Measurements from ENCODE around the gene CEP192. TPM values are rescaled to one million over a fixed set of nuclear protein-coding genes. Genes with fewer than 3 reads are reported as not detected.

CEP192 gene, protein sequence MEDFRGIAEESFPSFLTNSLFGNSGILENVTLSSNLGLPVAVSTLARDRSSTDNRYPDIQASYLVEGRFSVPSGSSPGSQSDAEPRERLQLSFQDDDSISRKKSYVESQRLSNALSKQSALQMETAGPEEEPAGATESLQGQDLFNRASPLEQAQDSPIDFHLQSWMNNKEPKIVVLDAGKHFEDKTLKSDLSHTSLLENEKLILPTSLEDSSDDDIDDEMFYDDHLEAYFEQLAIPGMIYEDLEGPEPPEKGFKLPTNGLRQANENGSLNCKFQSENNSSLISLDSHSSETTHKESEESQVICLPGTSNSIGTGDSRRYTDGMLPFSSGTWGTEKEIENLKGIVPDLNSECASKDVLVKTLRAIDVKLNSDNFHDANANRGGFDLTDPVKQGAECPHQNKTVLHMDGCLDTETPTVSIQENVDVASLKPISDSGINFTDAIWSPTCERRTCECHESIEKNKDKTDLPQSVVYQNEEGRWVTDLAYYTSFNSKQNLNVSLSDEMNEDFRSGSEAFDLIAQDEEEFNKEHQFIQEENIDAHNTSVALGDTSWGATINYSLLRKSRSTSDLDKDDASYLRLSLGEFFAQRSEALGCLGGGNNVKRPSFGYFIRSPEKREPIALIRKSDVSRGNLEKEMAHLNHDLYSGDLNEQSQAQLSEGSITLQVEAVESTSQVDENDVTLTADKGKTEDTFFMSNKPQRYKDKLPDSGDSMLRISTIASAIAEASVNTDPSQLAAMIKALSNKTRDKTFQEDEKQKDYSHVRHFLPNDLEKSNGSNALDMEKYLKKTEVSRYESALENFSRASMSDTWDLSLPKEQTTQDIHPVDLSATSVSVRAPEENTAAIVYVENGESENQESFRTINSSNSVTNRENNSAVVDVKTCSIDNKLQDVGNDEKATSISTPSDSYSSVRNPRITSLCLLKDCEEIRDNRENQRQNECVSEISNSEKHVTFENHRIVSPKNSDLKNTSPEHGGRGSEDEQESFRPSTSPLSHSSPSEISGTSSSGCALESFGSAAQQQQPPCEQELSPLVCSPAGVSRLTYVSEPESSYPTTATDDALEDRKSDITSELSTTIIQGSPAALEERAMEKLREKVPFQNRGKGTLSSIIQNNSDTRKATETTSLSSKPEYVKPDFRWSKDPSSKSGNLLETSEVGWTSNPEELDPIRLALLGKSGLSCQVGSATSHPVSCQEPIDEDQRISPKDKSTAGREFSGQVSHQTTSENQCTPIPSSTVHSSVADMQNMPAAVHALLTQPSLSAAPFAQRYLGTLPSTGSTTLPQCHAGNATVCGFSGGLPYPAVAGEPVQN (N-terminal part only)
- 28.8 TPM for polyA plus RNA-seq (2013)

DNA sequence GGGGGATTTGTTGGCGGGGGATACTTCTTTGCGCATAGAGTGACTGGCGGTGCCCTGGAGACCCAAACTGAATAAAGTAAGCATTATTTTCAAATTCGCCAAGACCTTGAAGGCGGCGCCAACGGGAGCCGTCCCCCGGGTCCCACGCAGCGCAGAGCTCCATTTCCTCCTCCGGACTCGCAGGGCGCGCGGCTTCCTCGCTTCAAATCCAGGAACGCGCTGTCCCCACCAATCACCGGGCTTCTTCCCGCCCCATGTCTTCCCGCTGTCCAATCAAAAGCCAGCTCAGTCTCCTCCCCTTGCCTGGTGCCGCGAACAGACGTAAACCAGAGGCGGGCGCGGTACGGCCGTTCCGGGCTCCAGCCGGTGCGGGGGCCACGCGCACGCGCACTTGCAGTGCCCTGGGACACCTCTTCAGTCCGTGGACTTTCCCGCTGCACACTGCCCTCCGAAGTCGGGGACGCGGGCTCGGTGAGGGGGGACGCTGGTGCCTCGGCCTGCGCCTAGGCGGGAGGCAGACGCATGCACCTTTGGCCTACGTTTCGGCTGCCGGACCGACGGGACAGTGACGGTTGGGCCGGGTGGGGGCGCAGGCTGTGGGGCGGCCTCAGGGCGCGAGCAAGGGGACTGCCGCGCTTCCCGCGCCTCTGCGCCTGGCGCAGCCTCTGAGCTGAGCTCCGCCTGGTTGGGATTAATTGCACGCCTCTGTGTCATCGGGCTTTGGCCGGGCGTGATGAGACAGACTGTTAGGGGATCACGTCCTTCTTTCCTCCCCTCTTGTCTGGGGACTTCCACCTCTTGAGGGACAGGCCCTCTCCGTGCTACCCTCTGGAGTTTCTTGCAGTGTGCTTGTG, at the start of gene CEP192:
CEP192 (plus strand) TSS at position 396 of the 854 bp plus-strand sequence. CDS start 8,063 bp downstream, outside the sequence.
- Histone ChIP-seq H3K36me3 (ENCODE audit: control insufficient read depth in 4 of 4, insufficient read depth in 4 of 4, low read length in 3 of 4) (peaks cover 0 to 10% (median 0%) of the 10 kb centered on the region in 4 experiments), H3K27me3 (replicated peaks in 2 of 5; ENCODE audit: control insufficient read depth in 4 of 5, insufficient read depth in 5 of 5, low read length in 4 of 5) (no peaks in the 10 kb centered on the region), H3K4me1 (ENCODE audit: control extremely low read depth in 1 of 4, control insufficient read depth in 4 of 4, insufficient read depth in 4 of 4, low read length in 3 of 4) (peaks cover 7 to 28% (median 21%) of the 10 kb centered on the region in 4 experiments), H3K27ac (ENCODE audit: insufficient read depth in 1 of 2, low read depth in 1 of 2, low read length in 2 of 2, poor library complexity in 1 of 2, severe bottlenecking in 2 of 2) (peak within 1 kb of the TSS; percentile 59 to 87), H3K9me3 (ENCODE audit: control extremely low read depth in 1 of 5, control insufficient read depth in 4 of 5, insufficient read depth in 2 of 5, low read depth in 1 of 5, low read length in 4 of 5) (peaks cover 0 to 2% (median 0%) of the 10 kb centered on the region in 5 experiments), H3K4me3 (ENCODE audit: control insufficient read depth in 1 of 7, extremely low read depth in 1 of 7, insufficient read depth in 4 of 7, low read depth in 2 of 7, low read length in 6 of 7) (peak within 1 kb of the TSS; percentile 92 to 98 (median 95))
- WGBS (ENCODE audit: insufficient coverage): under 1% methylated on average over 66 of the region's 73 CpGs
- peak; percentile 98 to 99 (median 99) for DNase-seq
- CTCF ChIA-PET: interaction anchor here (0.7 to 2.2 kb wide), 6 partner anchors 15 to 132 kb away, joined by 3 to 6 read pairs (median 4); no protein-coding TSS in a partner anchor
- POLR2A ChIA-PET: interaction anchor here (0.6 kb wide), 1 partner anchor 607 kb away, joined by 3 read pairs; no protein-coding TSS in a partner anchor

DNA sequence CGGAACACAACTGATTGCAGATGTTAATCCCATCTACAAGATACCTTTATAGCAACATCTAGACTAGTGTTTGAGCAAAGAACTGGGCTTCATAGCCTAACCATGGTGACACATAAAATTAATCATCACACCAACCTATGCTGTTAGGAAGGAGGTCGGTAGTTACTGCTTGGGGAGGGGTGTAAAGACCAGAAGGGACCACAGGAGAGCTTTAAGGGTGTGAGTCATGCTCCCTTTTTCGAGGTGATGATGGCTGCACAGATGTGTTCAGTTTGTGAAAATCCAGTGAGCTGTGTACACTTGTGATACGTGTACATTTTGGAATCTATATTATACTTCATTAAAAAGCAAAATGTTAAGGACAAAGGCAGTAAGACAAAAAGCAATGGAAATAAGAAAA, 47.9 kb upstream of the CEP192 start:
- H3K36me3 ChIP-seq (ENCODE audit: control insufficient read depth in 4 of 4, insufficient read depth in 4 of 4, low read length in 3 of 4): no peaks in the 10 kb centered on the region
- DNase-seq: peak in 1 of 3 donors; percentile 34
- no peak overlapping the region for H3K4me3 ChIP-seq (ENCODE audit: control insufficient read depth in 1 of 7, extremely low read depth in 1 of 7, insufficient read depth in 4 of 7, low read depth in 2 of 7, low read length in 6 of 7)
- peaks cover 0 to 19% (median 15%) of the 10 kb centered on the region in 4 experiments for H3K4me1 ChIP-seq (ENCODE audit: control extremely low read depth in 1 of 4, control insufficient read depth in 4 of 4, insufficient read depth in 4 of 4, low read length in 3 of 4)
- 86% methylated on average over 1 of the region's 4 CpGs for WGBS (ENCODE audit: insufficient coverage)
- no peaks in the 10 kb centered on the region for H3K9me3 ChIP-seq (ENCODE audit: control extremely low read depth in 1 of 5, control insufficient read depth in 4 of 5, insufficient read depth in 2 of 5, low read depth in 1 of 5, low read length in 4 of 5)
- no peak overlapping the region for H3K27ac ChIP-seq (ENCODE audit: insufficient read depth in 1 of 2, low read depth in 1 of 2, low read length in 2 of 2, poor library complexity in 1 of 2, severe bottlenecking in 2 of 2)
- no peaks in the 10 kb centered on the region for H3K27me3 ChIP-seq (replicated peaks in 2 of 5; ENCODE audit: control insufficient read depth in 4 of 5, insufficient read depth in 5 of 5, low read length in 4 of 5)
- ChIA-PET CTCF (interaction anchor here (0.6 to 4.6 kb wide), 6 partner anchors 8 to 220 kb away, joined by 3 to 54 read pairs (median 3); no protein-coding TSS in a partner anchor), POLR2A (no interaction called here)

DNA sequence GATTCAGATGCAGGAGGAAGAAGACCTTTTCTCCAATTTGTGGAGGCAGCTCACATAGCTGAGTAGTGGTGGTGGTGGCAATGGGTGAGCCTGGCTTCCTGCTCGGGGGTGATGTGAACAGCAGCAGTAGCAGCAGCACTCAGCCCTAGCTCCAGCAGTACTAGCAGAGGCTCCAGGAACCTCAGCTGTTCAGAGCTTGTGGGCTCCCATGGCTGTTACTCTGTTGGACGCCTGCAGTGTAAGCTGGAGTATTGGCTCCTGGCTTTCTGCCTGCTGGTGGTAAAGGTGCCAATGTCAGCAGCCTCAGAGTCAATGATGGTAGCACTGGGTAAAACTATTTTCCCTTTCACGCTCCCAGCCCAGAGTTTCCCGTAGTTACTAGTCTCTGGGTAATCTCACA, 46.5 kb upstream of the CEP192 start:
- ChIA-PET POLR2A (no interaction called here), CTCF (interaction anchor here (0.6 to 4.6 kb wide), 7 partner anchors 10 to 251 kb away, joined by 3 to 54 read pairs (median 3); no protein-coding TSS in a partner anchor)
- no peak overlapping the region for H3K27ac ChIP-seq (ENCODE audit: insufficient read depth in 1 of 2, low read depth in 1 of 2, low read length in 2 of 2, poor library complexity in 1 of 2, severe bottlenecking in 2 of 2)
- H3K36me3 ChIP-seq (ENCODE audit: control insufficient read depth in 4 of 4, insufficient read depth in 4 of 4, low read length in 3 of 4): peaks cover 0 to 2% (median 0%) of the 10 kb centered on the region in 4 experiments
- WGBS (ENCODE audit: insufficient coverage): 88% methylated on average over 4 of the region's 4 CpGs
- H3K4me3 ChIP-seq (ENCODE audit: control insufficient read depth in 1 of 7, extremely low read depth in 1 of 7, insufficient read depth in 4 of 7, low read depth in 2 of 7, low read length in 6 of 7): no peak overlapping the region
- peak in 1 of 3 donors; percentile 17 for DNase-seq
- peaks cover 0 to 25% (median 20%) of the 10 kb centered on the region in 4 experiments for H3K4me1 ChIP-seq (ENCODE audit: control extremely low read depth in 1 of 4, control insufficient read depth in 4 of 4, insufficient read depth in 4 of 4, low read length in 3 of 4)
- H3K9me3 ChIP-seq (ENCODE audit: control extremely low read depth in 1 of 5, control insufficient read depth in 4 of 5, insufficient read depth in 2 of 5, low read depth in 1 of 5, low read length in 4 of 5): no peaks in the 10 kb centered on the region
- H3K27me3 ChIP-seq (replicated peaks in 2 of 5; ENCODE audit: control insufficient read depth in 4 of 5, insufficient read depth in 5 of 5, low read length in 4 of 5): no peaks in the 10 kb centered on the region

DNA sequence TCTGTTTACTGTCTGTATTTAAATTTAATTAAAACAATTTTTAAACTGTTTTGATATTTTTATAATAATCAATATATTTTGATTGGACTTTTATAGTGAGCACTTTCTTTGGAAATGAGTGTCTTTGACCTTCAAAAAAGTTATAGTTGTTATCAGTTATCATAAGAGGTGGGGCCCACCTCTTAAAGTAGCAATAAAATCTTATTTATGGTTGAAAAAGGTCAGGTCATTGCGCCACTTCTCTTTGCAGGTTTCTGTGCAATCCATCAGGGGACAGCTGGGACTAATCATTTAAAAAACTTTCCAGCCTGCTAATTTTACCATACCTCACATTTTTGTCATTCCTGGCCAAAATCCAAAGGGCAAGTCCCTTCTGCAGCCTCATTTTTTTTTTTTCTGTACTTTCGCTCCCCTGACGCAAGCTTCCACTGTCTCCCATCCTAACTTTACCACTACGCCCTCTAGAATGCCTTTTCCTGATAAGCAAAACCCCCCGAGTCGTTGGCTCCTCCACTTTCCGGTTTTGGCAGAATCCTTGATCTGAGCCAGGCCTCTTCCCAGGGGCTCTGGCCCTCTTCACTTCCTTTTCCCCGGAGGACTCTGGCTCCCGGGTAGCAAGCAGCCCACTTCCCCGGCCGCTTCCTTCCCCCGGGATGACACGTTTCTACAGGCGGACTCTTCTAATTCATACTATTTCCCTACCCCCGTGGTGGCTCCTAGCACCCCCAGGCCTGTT, 44.4 kb upstream of the CEP192 start:
- WGBS (ENCODE audit: insufficient coverage): 0% methylated on average over 14 of the region's 15 CpGs
- peaks cover 0 to 3% (median 0%) of the 10 kb centered on the region in 4 experiments for H3K36me3 ChIP-seq (ENCODE audit: control insufficient read depth in 4 of 4, insufficient read depth in 4 of 4, low read length in 3 of 4)
- H3K27ac ChIP-seq (ENCODE audit: insufficient read depth in 1 of 2, low read depth in 1 of 2, low read length in 2 of 2, poor library complexity in 1 of 2, severe bottlenecking in 2 of 2): peak overlapping the region; percentile 70 to 92
- ChIA-PET CTCF (interaction anchor here (0.6 to 4.6 kb wide), 3 partner anchors 12 to 202 kb away, joined by 3 to 54 read pairs (median 10); no protein-coding TSS in a partner anchor), POLR2A (interaction anchor here (0.6 kb wide), 1 partner anchor 10 kb away, joined by 3 read pairs; no protein-coding TSS in a partner anchor)
- H3K4me1 ChIP-seq (ENCODE audit: control extremely low read depth in 1 of 4, control insufficient read depth in 4 of 4, insufficient read depth in 4 of 4, low read length in 3 of 4): peaks cover 0 to 26% (median 23%) of the 10 kb centered on the region in 4 experiments
- DNase-seq: peak; percentile 32 to 74 (median 71)
- peak overlapping the region; percentile 73 to 90 (median 81) for H3K4me3 ChIP-seq (ENCODE audit: control insufficient read depth in 1 of 7, extremely low read depth in 1 of 7, insufficient read depth in 4 of 7, low read depth in 2 of 7, low read length in 6 of 7)
- H3K27me3 ChIP-seq (replicated peaks in 2 of 5; ENCODE audit: control insufficient read depth in 4 of 5, insufficient read depth in 5 of 5, low read length in 4 of 5): no peaks in the 10 kb centered on the region
- no peaks in the 10 kb centered on the region for H3K9me3 ChIP-seq (ENCODE audit: control extremely low read depth in 1 of 5, control insufficient read depth in 4 of 5, insufficient read depth in 2 of 5, low read depth in 1 of 5, low read length in 4 of 5)

DNA sequence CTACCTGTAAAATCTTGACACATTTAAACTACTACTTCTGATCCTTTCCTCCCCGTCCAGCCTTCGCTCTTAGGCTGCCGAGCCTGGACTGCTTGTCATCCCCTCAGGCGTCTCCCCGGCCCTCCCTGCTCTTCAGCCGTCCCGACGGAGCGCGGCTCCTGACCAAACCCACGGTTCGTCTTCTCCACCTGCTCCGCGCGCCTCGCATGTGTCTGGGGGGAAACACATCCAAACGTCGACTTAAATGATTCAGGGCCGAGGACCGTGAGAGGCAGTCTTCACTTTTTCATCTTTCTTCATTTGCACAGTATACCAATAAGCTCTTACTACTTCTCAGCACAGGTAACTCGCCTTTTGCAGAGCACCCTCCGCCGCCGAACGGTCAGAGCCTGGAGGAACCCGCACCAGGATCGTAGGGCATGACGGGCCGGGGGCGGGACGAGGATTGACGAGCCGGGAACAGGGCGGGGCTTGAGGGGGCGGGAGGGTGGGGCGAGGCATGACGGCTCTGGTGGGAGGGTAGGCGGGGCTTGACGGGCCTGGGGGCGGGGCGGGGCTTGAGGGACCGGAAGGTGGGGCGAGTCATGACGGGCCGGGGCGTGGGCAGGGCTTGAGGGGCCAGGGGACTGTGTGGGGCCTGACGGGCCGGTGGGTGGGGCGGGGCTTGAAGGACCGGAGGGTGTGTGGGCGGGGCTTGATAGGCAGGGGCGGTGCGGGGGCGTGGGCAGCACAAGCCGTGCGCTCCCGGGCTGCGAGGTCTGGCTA, 43.7 kb upstream of the CEP192 start, which contains the start of gene SEH1L:
SEH1L (plus strand) TSS at position 727 of the 765 bp plus-strand sequence. CDS start 111 bp downstream, outside the sequence.
- ChIA-PET CTCF (interaction anchor here (0.6 kb wide), 1 partner anchor 82 kb away, joined by 3 read pairs; no protein-coding TSS in a partner anchor), POLR2A (interaction anchor here (0.6 to 1.1 kb wide), 2 partner anchors 9 to 53 kb away, joined by 3 read pairs; no protein-coding TSS in a partner anchor)
- H3K27me3 ChIP-seq (replicated peaks in 2 of 5; ENCODE audit: control insufficient read depth in 4 of 5, insufficient read depth in 5 of 5, low read length in 4 of 5): no peaks in the 10 kb centered on the region
- peak within 1 kb of the TSS; percentile 70 to 92 for H3K27ac ChIP-seq (ENCODE audit: insufficient read depth in 1 of 2, low read depth in 1 of 2, low read length in 2 of 2, poor library complexity in 1 of 2, severe bottlenecking in 2 of 2)
- peak within 1 kb of the TSS; percentile 73 to 90 (median 81) for H3K4me3 ChIP-seq (ENCODE audit: control insufficient read depth in 1 of 7, extremely low read depth in 1 of 7, insufficient read depth in 4 of 7, low read depth in 2 of 7, low read length in 6 of 7)
- H3K36me3 ChIP-seq (ENCODE audit: control insufficient read depth in 4 of 4, insufficient read depth in 4 of 4, low read length in 3 of 4): peaks cover 0 to 3% (median 0%) of the 10 kb centered on the region in 4 experiments
- H3K4me1 ChIP-seq (ENCODE audit: control extremely low read depth in 1 of 4, control insufficient read depth in 4 of 4, insufficient read depth in 4 of 4, low read length in 3 of 4): peaks cover 0 to 26% (median 23%) of the 10 kb centered on the region in 4 experiments
- DNase-seq: peak; percentile 97 to 98 (median 98)
- H3K9me3 ChIP-seq (ENCODE audit: control extremely low read depth in 1 of 5, control insufficient read depth in 4 of 5, insufficient read depth in 2 of 5, low read depth in 1 of 5, low read length in 4 of 5): no peaks in the 10 kb centered on the region
- WGBS (ENCODE audit: insufficient coverage): 0% methylated on average over 28 of the region's 58 CpGs
